ENCODE measurements around the gene PPIF. TPM values are rescaled to one million over a fixed set of nuclear protein-coding genes. Genes with fewer than 3 reads are reported as not detected.

The PPIF gene
- total and polyA plus RNA-seq, 2 of the 13 experiments (the other 11 are each of a cell fraction or from before 2014, with no cell fraction given) = 147 to 157 TPM

GRCh38 chr10:79354141-79354540 is 6.9 kb downstream of the PPIF start:
- ChIA-PET CTCF (ENCODE audit: low intra/inter-chr PET ratio, low total read pairs) (no interaction called here), POLR2A (interaction anchor here (2.9 kb wide), 1 partner anchor 18 kb away, joined by 9 read pairs; no protein-coding TSS in a partner anchor)
- BruUV-seq (replicated peaks) = TSS peak; percentile 4
- no peak overlapping the region for H3K4me2 ChIP-seq (ENCODE audit: low read depth, low read length)
- 77% methylated on average over 3 of the region's 3 CpGs for WGBS (ENCODE audit: low lambda C conversion rate)
- H3K27ac ChIP-seq (ENCODE audit: extremely low read length, insufficient read depth, low read length) = no peak overlapping the region
- TF ChIP-seq NR2F6 (IDR thresholded peaks at IDR 0.05) (no peak), NR2F6 (CRISPR knock-in tag; IDR thresholded peaks at IDR 0.05) (no peak), CREBL2 (CRISPR knock-in tag; IDR thresholded peaks at IDR 0.05; ENCODE audit: borderline replicate concordance) (no peak), RBFOX2 (IDR thresholded peaks at IDR 0.05; ENCODE audit: low read depth, low read length) (0 out of 2 replicates have a peak, but pooled peaks have one; percentile 37), ZSCAN5A (CRISPR knock-in tag; IDR thresholded peaks at IDR 0.05; ENCODE audit: borderline replicate concordance) (no peak), POLR2A (IDR thresholded peaks at IDR 0.05; ENCODE audit: insufficient read depth in 1 of 2, low read depth in 2 of 2, low read length in 2 of 2) (0 out of 4 replicates have a peak, but pooled peaks of 1 of the 2 experiments have one; percentile 12), DPF2 (CRISPR knock-in tag; IDR thresholded peaks at IDR 0.05; ENCODE audit: borderline replicate concordance, low read depth) (no peak)
- intact Hi-C loops (cut with micrococcal nuclease; ENCODE audit: unreplicated experiment) (no loop called here), in situ Hi-C loops (cut with HindIII; ENCODE audit: extremely low pct_ligation_motif_present, low pct_unique_long_range_greater_than_20kb) (no loop called here)
- ATAC-seq (no peak), FAIRE-seq (no peak), DNase-seq (ENCODE audit: low spot score) (no peak)
- peaks cover 35 to 72% of the 10 kb centered on the region in 2 experiments for H3K36me3 ChIP-seq (replicated peaks in 1 of 2; ENCODE audit: control insufficient read depth in 1 of 2, insufficient read depth in 2 of 2, low read length in 2 of 2)
- peaks cover 18% of the 10 kb centered on the region for H3K79me2 ChIP-seq (ENCODE audit: insufficient read depth, low read length)
- no peaks in the 10 kb centered on the region for H3K9me3 ChIP-seq (ENCODE audit: low read length)
- no peak overlapping the region for H2AFZ ChIP-seq (ENCODE audit: low read length)
- H3K9ac ChIP-seq (ENCODE audit: insufficient read depth, low read depth, low read length) = no peak overlapping the region
- H3K4me3 ChIP-seq (replicated peaks in 1 of 3; ENCODE audit: insufficient read depth in 1 of 3, low read depth in 2 of 3, low read length in 3 of 3) = no peak overlapping the region
- H3K4me1 ChIP-seq (ENCODE audit: insufficient read depth, low read length) = peaks cover 66% of the 10 kb centered on the region
- peaks cover 44% of the 10 kb centered on the region for H4K20me1 ChIP-seq (ENCODE audit: insufficient read depth, low read length)
- no peaks in the 10 kb centered on the region for H3K27me3 ChIP-seq (ENCODE audit: control insufficient read depth in 1 of 2, insufficient read depth in 2 of 2, low read length in 2 of 2)

- H3K4me1 ChIP-seq (ENCODE audit: insufficient read depth, low read length) = peaks cover 66% of the 10 kb centered on the region
- TF ChIP-seq POLR2A (IDR thresholded peaks at IDR 0.05; ENCODE audit: insufficient read depth in 1 of 2, low read depth in 2 of 2, low read length in 2 of 2) (peak in 1 of 2 experiments; percentile 24; a peak in 2 of 4 replicates), ZNF263 (CRISPR knock-in tag; IDR thresholded peaks at IDR 0.05) (no peak), ZNF205 (CRISPR knock-in tag; IDR thresholded peaks at IDR 0.05) (no peak), ZC3H13 (CRISPR knock-in tag; IDR thresholded peaks at IDR 0.05) (0 out of 2 replicates have a peak, but pooled peaks have one; percentile 46), NFKBIZ (CRISPR knock-in tag; IDR thresholded peaks at IDR 0.05) (no peak), ZNF580 (CRISPR knock-in tag; IDR thresholded peaks at IDR 0.05; ENCODE audit: borderline replicate concordance, low read depth) (no peak), ZNF460 (CRISPR knock-in tag; IDR thresholded peaks at IDR 0.05; ENCODE audit: borderline replicate concordance) (no peak), RBM22 (optimal IDR thresholded peaks at IDR 0.05; ENCODE audit: low read length) (peak; percentile 60), ZNF224 (CRISPR knock-in tag; IDR thresholded peaks at IDR 0.05) (no peak)
- CTCF ChIA-PET (ENCODE audit: low intra/inter-chr PET ratio, low total read pairs) = no interaction called here
- no peaks in the 10 kb centered on the region for H3K27me3 ChIP-seq (ENCODE audit: control insufficient read depth in 1 of 2, insufficient read depth in 2 of 2, low read length in 2 of 2)
- H3K9me3 ChIP-seq (ENCODE audit: low read length) = no peaks in the 10 kb centered on the region
- peaks cover 32 to 68% of the 10 kb centered on the region in 2 experiments for H3K36me3 ChIP-seq (replicated peaks in 1 of 2; ENCODE audit: control insufficient read depth in 1 of 2, insufficient read depth in 2 of 2, low read length in 2 of 2)
- peaks cover 40% of the 10 kb centered on the region for H4K20me1 ChIP-seq (ENCODE audit: insufficient read depth, low read length)
- DNase-seq (ENCODE audit: low spot score) = no peak
- intact Hi-C loops (cut with micrococcal nuclease; ENCODE audit: unreplicated experiment) = no loop called here
- no peak overlapping the region for H2AFZ ChIP-seq (ENCODE audit: low read length)
- in situ Hi-C loops (cut with HindIII; ENCODE audit: extremely low pct_ligation_motif_present, low pct_unique_long_range_greater_than_20kb) = no loop called here
- no peak for ATAC-seq
- WGBS (ENCODE audit: low lambda C conversion rate) = 87% methylated on average over 6 of the region's 6 CpGs
- no peak overlapping the region for H3K4me3 ChIP-seq (replicated peaks in 1 of 3; ENCODE audit: insufficient read depth in 1 of 3, low read depth in 2 of 3, low read length in 3 of 3)
- no peak for FAIRE-seq
- H3K9ac ChIP-seq (ENCODE audit: insufficient read depth, low read depth, low read length) = no peak overlapping the region
- BruUV-seq (replicated peaks) = no TSS peak
- H3K4me2 ChIP-seq (ENCODE audit: low read depth, low read length) = no peak overlapping the region
- H3K79me2 ChIP-seq (ENCODE audit: insufficient read depth, low read length) = peaks cover 13% of the 10 kb centered on the region
- H3K27ac ChIP-seq (ENCODE audit: extremely low read length, insufficient read depth, low read length) = no peak overlapping the region
- POLR2A ChIA-PET = interaction anchor here (1.2 to 2.9 kb wide), 3 partner anchors 8 to 19 kb away, joined by 3 to 9 read pairs (median 4); no protein-coding TSS in a partner anchor
Observed at GRCh38 chr10:79354615-79355014, 7.3 kb downstream of the PPIF start.

Measured in HepG2 (cell line).